ENCODE results near the gene FNTB.

The FNTB gene

DNA sequence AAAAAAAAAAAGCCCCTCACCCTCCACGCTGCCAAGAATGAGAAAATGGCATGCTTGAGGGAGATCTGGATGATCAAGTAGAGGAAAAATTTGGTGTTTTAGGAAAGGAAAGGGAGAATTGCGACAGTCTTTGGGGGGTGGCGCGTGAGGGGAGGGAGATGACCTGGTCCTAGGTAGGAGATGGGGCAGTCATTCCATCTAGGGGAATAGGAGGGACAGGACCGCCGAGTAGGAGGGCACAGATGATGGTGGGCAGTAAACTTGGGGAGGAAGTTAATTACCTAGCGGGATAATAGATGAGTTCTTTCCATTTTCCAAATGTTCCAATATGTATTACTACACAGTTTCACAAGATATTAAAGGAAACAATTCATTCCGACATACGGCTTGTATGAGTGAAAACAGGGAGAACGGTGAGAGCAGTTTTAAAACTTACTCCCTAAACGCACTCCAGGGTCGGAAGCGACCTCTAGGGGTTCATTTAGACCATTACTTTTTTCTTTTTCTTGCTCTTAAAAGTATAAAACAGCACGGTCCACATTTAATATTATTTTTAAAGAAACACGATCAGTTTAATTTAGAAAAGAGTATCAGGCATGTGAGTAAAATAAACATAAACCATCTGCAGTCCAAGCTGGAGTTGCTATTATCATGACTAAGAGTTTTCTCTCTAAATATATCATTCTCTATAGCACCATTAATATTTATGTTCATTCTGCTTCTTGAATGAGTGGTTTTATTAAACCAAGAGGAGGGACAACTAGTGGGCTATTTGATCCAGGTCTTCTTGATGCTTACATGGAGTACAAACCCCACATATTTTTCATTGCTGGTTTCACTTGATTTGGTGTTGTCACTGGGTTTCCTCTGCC, 3.0 kb upstream of the FNTB start:
- DNase-seq: peak; percentile 34 to 55

DNA sequence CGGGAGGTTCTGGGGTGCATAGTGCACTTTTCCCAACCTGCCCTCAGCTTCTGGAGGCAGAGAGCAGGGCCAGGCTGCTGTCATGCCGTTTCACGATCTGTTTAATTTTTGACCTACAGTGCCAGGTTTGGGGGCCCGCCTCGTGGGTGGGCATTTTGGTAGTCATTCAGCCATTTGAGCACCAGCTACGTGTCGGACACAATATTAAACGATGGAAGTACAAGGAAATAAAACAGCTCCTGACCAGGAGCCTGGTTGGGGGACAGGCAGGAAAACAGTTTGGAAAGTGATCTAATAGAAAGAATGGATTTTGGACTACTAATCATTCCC, 708 bp downstream of the FNTB start:
- no peak for DNase-seq

DNA sequence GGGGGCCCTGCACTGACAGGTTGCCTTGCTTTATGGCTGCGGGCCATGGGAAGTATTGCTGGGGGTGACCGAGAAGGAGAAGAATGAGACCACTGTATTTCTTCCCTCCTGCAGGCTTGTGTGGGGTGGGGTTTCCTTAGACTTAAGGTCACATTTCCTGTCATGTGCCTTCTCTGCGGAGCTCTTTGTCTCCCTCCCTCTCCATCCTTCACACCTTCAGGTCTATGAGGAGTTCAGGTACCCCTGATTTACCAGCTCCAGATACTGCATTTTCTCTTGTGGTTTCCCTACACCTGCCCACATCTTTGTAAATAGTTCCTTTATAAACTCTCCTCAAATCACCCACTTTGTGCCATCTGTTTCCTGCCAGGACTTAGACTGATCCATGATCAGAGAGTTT, 3.6 kb downstream of the FNTB start:
- no peak for DNase-seq

DNA sequence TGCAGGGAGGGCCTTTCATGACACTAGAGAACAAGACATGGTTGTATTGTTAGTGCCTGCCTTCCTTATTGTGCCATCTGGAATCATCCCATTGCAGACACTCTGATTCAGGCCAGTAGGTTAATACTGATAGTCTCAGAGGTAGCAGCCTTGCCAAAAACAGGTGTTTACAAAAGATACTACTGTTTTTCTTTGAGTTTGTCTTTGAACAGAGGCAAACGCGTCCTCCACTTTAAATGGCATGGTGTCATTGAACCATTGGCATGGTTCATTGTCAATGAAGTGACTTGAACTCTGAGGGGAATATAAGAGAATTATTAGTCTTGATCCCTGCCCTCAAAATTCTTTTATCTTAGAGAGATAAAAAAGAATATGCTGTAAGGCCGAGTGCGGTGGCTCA, 4.2 kb downstream of the FNTB start:
- DNase-seq: no peak

DNA sequence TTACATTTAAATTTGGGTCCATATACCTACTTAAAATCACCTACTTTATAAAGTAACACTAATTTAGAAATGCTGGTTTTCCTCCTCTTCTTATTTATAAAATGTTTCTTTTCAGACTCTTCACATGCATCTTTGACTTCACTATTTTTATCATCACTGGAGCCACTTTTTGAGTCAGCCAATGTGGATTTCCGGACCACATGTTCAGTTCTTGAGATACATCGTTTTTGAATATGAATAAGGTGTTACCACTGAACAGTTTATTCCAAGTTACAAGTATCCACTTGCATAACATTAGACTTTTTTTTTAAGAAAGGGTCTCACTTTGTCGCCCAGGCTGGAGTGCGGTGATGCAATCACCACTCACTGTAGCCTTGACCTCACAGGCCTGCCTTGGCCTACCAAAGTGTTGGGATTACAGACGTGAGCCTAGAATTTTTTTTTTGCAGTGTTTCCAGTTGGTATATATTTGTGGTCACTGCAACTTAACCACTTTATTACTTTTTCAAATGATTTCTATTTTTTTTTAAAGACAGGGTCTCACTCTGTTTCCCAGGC, 5.7 kb downstream of the FNTB start:
- no peak for DNase-seq

DNA sequence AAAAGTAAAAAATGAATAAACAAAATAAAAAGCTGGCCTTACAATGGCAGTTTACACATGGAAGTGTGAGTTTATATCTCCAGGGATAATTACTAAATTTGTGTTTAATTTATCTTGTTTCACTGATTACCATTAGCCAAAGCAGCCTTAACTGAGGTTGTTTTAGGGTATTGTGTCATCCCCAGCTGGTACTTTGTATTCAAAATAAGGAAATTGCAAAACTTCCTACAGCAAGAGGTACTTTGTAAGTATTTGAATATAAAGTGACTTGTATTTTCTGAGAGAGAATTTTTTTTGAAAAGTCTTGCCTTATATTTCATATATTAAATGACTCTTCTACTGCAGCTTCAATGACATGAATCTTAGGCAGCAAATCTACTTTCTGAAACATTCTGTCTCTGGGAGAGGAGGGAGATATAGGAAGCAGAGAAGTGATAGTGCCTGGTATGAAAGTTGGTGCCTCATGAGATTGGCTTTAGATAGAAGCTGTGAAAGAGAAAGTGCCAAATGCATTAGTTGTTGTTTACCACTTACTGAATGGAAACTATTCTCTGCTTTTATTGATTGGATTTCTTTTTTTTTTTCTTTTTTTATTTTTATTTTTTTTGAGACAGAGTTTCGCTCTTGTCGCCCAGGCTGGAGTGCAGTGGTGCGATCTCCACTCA, 6.7 kb downstream of the FNTB start:
- no peak for DNase-seq

DNA sequence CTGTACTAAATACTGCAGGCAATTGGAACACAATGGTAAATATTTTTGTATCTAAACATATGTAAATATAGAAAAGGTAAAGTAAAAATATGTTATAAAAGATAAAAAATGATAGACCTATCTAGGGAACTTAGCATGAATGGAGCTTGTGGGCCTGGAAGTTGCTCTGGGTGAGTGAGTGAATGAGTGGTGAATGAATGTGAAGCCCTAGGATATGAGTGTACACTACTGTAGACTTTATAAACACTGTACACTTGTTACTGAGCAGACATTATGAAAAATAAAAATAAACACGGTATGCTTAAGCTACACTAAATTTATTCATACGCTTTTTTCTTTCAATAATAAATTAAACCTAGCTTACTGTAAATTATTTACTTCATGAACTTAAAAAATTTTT, 7.8 kb downstream of the FNTB start:
- no peak for DNase-seq

DNA sequence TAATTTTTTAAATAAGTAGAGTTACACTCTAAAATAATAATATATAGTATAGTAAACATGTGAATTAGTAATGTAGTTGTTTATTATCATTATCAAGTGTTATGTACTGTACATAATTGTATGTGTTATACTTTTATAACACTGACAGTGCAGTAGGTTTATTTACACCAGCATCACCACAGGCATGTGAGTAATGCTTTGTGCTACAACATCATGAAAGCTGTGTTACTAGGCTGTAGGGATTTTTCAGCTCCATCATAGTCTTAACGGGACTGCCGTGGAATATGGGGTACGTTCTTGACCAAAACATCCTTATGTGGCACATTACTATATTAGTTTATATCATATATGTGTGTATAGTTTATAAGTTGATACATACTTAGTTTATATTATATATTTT, 8.6 kb downstream of the FNTB start:
- DNase-seq: no peak

DNA sequence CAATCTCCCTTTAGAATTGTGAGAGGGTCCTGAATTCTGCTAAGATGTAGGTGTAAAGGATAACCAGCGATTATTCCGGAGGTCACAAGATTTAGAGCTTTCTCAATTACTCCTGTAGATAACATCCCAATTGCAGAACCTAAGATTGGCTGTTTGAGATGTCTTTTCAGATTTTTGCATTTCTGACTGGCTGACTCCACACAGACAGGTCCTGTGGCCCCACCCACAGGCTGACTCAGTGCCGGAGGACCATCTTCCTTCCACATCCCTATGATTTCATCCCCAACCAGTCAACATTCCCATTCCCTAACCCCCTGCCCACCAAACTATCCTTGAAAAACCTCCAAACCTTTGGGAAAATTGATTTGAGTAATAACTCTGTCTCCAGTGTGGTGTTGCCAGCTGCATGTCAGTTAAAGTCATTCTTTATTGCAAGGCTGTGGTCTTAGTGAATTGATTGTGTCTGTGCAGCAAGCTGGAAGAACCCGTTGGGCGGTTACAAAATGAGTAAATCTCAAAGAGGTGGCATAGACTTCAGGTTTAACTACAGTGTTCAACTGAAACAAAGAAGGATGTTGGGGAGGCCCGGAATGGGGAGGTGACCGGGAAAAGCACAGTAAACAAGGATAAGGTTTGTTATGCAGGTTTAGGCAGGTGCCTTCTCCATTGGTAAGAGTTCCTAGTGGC, 10.6 kb downstream of the FNTB start:
- no peak for DNase-seq

DNA sequence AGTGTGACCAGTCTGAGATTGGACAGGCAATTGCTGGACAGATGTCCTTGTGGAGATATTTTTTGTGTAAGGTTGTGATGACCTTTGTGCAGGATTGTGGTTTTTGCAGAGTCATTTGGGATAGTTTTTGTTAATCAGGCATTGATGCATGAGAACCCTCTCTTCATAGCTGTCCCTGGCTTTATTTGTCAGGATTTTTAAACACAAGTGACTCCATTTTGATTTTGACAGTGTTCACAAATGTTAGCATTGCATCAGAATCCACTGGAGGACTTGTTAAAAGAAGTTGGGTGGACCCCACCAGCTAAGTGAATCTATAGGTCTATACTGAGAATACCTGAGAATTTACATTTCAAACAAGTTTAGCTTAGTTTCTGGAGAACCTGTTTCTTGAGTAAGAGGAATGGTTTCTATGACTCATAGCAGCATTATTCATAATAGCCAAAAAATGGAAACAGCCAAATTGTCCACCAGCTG, 11.8 kb downstream of the FNTB start:
- no peak for DNase-seq

DNA sequence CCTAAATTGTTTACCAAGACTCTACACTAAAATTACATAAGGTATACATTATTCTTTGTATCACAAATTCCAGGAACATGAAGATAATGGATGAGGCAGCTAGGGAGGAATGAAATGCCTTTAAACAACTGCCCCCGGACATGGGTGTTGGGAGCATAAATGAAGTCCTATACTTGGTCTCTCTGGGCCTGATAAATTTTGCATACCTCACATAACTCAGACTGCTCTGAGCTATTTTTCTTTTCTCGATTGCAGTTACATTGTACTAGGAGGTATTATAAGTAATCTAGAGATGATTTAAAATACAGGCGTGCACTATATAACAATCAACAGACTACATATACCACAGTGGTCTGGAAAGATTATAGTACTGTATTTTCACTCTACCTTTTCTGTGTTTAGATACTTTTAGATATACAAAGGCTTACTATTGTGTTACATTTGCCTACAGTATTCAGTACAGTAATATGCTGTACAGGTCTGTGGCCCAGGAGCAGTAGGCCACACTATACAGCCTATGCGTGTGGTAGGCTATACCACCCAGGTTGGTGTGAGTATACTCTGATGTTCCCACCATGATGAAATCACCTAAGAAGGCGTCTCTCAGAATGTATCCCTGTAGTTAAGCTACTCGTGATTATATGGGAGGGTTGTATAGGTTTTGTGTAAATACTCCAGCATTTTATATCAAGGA, 14.3 kb downstream of the FNTB start:
- no peak for DNase-seq

DNA sequence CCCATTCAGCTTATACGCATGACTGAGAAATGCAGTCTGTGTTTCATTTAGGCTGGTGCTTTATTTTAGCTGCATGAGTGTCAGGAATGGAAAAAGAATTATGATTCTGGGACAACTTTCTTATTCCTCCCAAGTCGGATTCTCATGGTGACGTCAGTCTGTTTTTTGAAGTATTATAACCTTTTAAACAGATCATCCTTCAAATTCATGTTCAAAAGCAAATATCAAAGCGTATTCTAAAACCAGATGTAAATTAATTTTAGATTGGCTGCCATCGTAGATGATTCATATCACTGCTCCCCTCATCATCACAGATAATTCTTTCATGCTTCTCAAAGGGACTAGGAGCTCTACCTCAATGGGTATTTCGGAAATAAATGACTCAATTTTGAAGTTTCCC, 15.0 kb downstream of the FNTB start:
- DNase-seq: no peak

DNA sequence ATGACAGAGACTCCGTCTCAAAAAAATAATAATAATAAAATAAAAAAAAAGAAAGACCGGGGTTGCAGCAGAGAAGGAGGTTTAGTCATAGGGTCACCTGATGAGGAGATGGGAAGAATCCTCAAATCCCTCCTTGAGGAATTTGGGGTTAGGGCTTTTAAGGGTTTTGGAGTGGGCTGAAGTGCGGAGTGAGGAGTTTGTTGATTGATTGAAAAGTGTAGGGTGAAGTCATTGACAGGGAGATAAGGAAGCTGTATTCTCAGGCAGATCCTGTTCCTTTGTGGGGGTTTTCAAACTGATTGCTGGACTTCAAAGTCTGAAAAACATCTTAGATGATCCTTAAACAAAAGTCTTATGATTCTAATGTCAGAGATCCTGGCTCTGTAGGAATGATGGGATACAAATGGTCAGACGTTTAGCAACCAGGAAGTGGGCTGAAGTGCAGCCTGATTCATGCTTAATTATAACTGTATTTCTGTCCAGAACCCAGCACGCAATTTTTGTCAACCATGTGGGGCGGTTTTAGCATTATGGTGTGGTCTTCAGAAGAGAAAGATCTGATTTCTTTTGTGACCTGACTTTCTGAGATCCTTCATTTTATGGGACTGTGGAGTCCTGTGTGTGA, 16.0 kb downstream of the FNTB start:
- DNase-seq: no peak

DNA sequence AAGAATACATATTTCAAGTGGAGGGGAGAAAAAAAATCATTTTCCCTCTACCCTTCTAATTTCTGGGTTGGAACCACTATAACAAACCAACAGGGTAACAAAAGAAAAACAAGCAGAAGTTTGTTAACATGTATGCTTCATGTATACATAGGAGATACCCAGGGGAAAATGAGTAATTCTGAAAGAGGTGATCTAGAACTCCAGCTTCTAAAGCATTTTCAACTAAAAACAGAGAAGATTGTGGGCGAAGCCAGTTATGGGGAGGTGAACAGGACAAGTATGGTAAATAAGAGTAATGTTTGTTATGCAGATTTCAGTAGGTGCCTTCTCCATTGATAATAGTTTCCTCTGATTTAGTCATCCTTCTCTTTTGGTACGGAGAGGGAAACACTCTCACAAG, 16.7 kb downstream of the FNTB start:
- no peak for DNase-seq

DNA sequence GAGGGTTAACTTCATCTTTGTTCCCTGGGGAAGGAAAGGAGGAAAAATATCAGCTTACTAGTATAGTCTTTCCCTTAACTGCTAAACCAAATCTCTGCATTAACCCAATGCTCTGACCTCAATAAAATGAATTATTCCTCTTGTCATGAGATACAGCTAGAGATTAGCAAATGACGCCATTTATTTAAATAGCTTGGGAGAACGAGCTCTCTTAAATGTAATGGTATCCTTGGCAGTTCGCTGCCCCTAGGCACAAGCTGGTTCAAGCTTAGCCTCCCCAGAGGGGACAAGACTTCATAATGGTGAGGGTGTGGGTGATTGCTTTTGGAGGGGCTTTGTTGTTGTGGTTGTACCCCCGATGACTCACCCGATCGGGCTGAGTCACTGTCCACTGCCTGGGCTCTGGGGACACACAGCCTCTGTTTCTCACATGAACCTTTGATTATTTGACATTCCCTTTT, 19.6 kb downstream of the FNTB start:
- no peak for DNase-seq

DNA sequence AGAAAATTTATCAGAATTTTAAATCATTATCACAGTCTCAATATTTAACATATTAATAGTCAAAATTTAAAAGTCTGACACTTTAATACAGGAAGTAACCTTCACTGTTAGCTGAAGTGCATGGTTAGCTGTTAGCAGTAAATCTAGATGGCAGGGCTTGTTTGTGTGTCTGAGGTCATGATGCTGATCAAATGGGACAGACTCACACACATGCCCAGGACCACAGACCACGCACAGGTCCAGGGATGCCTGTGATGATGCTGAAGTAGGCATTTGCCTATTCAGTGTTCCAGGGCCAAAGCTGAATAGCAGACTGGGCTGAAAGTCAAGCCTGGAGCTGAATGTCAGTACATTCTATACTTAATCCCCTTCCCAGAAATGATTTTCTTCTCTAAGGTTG, 20.5 kb downstream of the FNTB start:
- no peak for DNase-seq

DNA sequence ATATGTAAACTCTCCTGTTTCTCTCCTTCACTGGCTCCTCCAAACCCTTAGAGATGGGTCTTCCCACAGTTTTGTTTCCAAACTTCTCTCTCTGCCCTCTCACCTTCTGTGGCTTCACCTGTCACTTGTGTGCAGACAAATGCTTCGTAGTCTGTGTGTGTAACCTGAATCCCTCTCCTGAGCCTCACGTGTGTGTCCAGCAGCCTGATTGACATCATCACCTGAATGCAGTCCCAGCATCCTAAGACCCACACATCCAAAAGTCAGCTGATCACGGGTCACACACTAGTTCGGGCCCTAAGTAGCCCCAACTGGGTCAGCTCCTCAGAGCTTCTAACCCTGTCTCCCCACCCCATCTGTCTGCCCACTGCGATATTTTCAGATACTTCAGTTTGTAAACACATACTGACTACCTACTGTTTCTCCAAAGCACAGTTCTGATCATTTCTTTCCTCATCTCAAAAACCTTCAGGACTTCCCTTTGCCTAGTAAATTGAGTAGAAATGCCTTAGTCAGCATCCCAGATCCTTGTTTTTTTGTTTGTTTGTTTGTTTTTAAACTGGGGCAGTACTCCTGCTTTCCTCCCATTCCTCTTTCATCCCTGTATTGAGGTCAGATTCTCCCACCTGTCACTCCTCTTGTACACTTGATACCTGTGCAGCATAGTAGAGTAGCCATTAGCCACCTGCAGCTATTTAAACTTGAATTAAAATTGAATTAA, 23.7 kb downstream of the FNTB start:
- DNase-seq: no peak

DNA sequence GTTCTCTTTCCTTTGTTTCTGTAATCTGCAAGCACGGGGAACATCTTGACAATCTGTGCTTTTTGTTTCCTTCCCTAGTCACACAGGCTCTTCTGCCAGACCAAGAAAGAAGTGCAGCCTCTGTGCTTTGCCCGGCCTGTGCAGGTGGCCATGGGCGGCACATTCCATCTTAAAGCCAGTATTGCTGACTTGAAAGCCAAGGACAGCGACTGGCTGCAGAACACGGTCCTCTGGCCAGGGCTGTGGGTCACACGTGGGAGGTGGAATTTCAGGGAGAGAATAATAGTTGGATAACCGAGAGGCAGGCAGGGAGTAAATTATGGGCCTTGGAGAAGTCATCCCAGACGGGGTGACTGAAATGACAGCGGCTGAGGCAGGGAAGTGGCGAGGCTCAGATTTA, 24.8 kb downstream of the FNTB start:
- DNase-seq: no peak

DNA sequence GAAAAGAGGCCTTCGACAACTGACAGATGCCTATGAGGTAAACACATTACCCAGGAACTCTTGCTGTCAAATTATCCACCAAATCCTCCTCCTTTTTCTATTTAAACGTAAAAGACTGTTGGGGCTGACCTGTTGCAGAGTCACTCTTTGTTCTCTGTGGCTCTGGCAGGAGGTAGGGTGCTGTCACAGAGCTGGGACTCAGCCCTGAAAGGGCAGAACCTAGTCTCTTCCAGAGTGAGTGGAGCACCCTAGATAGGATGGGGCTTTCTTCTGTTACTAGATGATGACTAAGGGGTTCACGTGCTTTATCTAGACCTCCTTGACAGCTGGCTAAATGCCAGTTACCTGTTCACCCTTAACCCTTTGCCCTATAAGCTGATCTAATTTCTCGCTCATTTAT, 25.7 kb downstream of the FNTB start:
- DNase-seq: no peak

DNA sequence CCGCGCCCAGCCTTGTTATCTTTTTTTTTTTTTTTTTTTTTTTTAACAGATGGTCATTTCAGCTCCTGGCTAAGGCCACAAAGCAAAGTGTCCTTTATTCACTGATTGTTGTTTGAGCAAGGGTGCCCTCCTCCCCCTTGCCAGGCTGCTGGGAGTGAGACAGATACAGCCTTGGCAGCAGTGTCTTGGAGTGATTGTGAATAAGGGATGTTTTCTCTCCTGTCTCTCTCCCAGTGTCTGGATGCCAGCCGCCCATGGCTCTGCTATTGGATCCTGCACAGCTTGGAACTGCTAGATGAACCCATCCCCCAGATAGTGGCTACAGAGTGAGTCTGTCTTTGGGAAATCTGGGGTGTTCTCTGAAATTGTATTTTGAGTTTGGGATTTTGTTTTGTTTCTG, 28.7 kb downstream of the FNTB start:
- no peak for DNase-seq

DNA sequence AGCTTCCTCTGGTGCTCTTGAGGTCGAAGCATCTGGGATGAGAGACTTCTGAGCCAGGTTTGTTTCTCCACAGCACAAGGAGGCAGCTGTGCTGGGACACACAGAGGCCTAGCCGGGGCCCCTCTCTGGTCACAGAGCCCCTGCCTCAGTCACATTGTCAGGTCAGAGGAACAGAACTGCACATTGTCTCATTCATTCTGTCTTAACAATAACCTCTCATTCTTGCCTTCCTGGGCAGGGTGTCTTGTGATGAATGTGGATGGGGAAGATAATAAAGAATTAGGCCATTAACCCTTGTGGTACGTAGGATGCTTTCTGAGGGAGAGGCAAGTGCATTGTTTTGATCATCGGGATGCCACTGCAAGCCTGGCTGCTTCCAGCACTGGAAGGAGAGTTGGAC, 29.8 kb downstream of the FNTB start:
- no peak for DNase-seq
